GM21786 (cell line): ENCODE results near the gene IFFO2.
A peak's percentile ranks its signal among the peaks of the same experiment; 100 is the strongest.

Experiments
- ATAC-seq: cut with Tn5 transposase; IDR thresholded peaks from one replicate; pipeline ENCODE4 v1.9.1; 2021; ENCODE audit not compliant: unreplicated experiment

IFFO2 gene

DNA sequence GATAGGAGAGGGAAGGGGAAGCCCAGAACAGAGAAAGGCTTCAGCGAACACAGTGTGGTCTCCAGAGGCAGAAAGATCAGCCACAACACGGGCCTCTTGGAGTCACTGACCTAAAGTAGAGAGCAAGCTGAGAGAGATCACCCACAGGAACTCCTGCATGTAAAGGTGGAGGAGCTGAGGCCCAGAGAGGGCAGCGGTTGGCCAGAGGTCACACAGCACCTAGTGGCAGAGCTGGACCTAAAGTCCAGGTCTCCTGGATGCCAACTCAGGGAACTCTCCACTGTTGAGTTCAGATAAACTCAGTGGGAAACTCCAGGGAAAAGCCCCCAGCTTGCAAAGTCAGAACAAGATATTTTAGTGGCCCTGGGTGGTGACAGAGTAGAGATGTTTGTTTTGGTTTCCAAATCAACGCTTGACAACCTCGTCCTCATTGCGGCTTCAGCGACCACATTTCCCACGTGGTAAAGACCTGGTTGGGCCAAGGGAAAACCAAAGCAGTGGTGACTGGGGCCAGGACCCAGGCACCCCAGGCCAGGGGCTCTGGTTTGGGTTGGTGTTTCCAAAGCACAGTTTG, 4.6 kb downstream of the IFFO2 start:
- peak; percentile 39 for ATAC-seq

DNA sequence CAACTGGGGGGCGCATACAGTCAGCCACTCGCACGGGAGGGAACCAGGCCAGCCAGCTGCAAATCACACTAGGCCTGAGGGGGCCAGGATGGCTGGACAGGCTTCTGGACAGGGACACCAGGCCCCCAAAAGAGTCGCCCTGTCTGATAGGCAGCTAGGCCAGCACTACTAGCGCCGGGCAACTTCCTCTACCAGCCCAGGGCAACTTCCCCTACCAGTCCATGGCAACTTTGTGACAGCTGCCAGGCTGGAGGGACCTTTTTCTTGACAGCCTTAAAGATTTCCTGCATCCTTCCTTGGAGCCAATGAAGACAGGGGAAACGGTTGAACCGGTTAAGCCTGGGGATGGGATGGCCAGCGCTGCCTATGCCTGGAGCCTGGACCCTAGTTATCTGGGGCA, 5.1 kb downstream of the IFFO2 start:
- ATAC-seq: peak; percentile 7

DNA sequence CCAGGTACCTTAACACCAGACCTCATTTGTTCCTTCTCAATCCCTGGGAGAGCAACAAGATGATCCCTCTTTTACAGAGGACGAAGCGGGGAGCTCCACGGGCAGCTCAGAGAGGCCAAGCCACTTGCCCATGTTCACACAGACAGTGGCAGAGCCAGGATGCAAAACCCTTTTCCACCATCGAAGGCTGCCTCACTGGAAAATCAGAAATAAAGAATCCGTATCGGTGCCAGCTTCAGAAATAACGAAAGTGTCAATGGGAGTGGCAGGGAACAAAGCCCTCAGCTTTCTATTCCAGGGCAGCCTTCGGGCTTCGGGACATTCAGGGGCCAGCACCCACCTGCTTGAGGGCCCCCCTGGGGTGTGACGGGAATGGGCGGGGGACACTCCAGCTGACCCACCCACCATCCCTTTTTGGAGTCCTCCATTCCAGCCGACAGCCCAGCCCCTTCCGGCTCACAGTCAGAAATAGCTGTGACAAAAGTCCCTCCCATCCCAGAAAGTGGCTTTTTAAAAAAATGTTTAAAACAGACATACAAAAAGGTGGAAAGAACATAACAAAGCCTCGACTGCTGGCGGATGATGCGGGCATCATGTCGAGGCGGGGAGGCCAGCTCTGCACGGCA, 6.0 kb downstream of the IFFO2 start:
- no peak for ATAC-seq

DNA sequence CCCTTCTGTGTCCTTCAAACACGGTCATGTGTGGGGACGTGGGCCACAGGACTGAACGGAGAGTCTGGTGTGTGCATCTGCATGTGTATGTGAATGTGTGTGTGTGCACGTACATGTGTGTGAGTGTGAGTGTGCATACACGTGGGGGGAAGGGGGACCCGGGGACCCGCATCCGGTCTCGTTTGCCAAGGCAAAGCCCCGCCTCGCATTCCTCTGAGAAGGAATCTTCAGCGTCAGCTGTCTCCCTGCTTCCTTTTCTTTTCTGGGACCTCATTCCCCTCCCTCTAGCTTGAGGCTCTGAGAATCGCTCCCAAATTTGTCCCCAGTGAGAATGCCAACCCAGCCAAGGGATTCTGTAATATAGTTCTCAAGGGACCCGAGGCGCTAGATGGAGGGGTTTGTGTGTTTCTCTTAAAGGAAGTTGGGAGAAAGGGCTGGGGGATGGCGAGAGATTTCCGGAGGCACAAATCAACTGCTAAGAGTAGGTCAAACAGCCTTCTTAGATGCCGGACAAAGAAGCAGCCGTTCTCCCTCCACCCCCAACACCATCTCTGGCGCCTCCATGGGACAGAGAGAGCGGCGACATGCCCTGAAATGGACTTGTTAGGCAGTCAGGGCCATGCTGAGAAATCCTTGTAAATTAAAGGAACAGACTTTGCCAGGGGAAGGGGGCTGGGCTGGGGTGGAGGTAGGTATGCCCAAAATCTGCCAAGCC, 6.6 kb downstream of the IFFO2 start:
- no peak for ATAC-seq

DNA sequence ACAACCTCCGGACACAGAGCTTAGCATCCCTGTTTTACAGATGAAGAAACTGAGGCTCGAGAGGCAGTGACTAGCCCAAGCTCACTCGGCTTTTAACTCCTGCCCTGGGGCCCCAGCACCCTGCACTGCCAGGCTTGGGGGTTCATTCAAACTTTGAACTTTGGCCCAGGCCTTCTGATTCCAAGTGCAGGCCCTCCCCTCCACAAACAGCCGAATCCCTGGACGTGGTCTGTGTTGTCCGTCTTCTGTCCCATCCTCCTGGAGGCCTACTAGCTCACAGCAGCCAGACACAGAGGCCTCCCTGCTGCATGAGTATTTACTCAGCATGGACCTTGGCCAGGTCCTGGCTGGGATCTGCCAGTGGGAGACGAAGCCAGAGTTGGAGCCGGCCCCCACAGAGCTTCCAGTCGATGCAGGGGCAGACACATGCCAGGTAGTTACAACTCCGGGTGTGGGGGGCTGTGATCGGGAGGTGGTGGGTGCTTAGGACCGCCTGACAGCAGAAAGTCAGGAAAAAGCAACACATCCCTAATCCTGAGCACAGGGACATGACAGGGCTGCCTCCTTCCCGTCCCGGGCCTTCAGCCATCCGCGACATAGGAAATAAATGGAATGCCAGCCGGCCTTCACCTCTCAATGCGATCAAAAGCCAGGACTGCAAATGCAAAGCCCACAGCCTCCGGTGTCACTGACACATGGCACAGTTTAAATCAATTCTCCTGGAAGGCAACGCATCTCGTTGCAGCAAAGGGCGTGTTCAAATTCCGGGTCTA, 7.4 kb downstream of the IFFO2 start:
- no peak for ATAC-seq

DNA sequence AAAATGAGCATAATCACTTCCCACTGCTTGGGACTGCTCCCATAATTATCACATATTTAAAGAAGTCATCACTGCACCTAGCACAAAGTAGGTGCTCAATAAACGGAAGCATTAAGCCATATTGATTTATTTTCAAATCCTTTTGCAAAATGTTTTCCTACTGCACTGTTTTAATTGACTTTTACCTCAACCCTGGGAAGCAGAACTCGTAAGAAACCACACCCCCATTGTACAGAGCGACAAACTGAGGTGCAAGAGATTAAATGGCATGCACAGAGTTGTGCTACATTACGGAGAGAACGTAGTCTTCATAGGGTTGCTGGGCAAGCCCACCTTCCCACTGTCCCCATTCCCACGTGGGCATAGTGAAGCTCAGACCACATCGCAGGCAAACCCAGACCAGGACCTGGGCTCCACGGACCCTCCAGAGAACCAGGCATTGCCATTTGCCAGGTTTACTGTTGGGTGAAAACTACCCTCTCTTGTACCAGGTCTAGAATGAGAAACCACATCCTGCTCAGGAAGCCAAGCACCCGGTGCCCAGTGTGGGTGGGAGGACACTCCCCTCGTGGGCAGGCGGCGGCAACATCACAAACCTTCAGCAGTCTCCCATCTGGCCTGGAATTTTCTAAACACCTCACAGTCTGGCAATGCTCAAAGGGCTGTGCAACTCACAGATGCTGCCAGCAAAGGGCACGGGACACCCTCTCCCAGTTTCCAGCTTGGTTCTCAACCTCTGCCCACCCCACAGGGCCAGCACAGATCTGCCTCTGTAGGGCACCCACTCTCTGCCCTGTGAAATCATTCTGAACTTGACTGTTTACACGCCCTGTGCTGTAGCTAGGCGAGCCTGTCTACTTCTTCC, 8.2 kb downstream of the IFFO2 start:
- ATAC-seq: no peak

DNA sequence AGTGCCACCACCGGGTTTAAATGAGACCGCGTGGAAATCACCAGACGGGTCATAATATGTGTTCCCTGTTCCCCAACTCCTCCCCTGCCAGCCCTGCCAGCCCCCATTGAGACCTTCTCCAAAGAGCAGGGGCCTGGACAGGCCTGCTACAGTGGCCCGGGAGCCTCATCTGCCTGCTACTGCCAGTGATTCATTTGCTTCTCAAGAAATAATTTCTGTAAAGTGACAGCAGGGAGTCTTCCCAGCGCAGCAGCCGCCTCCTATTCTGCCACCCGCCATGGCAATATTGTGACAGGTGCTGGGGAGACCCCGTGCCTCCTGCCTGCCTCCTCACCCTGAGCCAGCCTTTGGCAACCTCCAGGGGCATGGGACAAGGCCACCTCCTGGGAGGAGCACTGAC, 8.9 kb downstream of the IFFO2 start:
- no peak for ATAC-seq

DNA sequence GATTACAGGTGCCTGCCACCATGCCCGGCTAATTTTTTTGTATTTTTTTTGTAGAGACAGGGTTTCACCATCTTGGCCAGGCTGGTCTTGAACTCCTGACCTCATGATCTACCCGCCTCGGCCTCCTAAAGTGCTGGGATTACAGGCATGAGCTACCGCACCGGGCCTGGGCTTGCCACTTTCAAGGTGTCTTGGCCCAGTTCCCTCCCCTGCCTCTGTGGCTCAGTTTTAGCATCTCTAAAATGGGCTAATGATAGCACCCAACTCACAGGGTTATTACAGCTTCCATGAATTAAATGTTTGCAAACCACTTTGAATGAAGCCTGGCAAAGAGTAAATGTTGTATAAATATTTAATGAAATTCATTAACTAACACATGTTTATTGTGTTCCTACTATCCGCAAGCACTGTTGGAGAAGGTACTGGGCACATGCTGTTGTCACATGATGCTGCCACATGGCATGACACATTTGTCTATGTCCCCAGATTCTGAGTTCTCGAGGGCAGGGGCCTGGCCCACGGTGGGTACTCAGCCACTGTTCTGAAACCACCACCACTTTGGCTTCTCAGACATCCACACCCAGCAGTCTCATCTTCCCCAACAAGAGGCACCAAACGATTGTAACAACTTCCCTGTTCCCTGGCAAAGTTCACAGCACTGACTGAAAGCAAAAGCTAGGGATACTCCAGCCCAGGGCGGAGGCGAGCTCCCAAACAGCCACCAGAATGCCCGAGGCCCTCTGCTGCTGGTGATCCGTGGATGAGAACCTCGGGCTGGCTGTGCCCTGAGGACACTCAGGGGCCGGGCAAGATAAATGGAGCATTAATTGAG, 9.7 kb downstream of the IFFO2 start:
- no peak for ATAC-seq

DNA sequence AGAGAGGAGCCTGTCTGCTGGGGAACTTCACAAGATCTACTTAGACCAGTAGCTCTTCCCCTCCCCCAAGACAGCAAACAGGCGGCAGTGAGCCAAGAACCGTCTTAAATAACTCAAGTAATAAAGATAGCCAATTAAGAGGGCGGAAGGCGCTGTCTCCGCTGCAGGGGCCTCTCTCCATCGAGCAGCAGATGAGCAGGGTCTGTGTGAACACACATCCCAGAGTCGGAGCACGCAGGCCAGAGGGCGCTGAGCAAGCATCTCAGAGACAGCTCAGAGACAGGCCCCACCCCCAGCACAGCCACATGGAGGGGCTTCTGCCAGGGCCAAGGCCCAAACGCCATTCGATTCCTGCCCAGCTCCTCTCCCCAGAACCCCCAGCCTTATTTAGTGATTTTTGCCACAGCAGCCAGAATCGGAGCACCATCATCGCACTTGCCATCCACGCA, 11.1 kb downstream of the IFFO2 start:
- ATAC-seq: no peak

DNA sequence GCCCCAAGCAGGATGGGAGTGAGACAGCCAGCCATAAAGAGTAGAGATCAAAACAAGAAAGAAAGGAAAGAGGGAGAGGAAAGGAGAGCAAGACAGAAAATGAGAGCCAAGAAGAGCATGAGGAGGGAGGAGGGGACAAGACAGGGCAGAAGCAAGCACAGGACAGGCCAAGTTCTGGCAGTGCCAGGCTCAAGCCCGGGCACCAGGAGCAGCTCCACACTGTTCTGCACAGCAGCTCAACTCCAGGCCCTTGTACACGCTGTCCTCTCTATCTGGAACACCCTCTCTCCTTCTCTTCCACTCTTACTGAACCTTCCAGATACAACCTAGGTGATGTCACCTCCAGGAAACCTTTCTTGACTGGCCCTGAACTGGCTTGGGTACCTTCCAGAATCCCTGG, 11.7 kb downstream of the IFFO2 start:
- ATAC-seq: no peak

DNA sequence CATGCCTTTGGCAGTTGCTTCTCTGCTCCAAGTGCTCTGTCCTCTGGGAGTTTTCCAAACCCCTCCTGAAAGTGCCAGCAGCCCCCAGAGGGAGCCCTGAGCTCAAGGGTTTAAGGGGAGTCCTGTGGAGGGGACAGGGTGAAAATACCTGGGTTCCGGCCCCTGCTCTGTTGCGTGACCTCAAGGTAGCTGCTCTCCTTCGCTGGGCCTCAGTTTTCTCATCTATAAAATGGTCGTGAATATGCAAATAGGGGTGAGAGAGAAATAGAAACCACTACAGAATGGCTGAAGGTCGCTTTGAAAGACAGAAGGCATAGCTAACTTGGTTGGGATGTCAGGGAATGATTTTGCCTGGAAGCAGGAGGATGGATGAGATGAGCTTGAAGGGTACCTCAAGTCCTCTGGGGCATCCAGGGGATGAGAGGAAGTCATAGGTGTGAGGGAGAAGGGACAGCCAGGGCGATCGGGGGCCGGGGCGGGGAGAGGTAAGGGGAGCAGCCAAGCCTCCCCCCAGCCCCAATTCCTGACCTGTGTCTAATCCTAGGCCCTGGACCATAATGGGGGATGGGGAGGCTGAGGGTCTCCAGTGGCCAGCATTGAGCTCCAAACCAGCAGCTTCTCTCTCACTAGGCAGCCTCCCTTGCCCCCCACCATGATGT, 12.4 kb downstream of the IFFO2 start:
- no peak for ATAC-seq

DNA sequence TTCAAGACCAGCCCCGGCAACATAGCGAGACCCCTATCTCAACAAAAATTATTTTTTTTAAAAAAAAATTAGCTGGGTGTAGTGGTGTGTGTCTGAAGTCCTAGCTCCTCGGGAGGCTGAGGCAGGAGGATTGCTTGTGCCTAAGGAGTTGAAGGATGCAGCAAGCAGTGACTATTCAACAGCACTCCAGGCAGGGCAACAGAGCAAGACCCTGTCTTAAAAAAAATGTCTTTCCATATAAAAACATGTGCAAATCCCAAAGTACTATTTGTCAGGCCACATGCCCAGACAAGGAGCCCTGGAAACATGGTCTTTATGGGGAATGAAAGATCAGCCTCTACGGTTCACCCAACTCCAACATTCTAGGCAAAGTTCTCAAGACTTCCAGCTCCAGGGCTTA, 13.3 kb downstream of the IFFO2 start:
- no peak for ATAC-seq

DNA sequence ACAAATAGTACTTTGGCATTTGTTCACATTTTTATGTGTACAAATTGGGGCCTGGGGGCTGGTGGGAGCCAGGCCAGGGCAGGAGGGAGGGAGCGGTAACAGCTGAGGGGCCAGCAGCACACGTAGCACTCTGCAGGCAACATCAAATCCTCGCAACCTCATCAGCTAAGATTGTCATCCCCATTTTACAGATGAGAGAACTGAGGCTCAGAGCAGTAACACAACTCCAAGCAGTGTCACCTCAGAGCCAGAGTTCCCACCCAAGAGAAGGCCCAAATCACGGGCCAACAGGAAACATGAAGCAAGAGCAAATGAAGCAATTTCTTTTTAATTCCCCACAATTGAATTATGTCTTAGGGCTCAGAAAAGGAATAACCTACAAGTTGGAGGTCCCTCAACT, 14.1 kb downstream of the IFFO2 start:
- no peak for ATAC-seq

DNA sequence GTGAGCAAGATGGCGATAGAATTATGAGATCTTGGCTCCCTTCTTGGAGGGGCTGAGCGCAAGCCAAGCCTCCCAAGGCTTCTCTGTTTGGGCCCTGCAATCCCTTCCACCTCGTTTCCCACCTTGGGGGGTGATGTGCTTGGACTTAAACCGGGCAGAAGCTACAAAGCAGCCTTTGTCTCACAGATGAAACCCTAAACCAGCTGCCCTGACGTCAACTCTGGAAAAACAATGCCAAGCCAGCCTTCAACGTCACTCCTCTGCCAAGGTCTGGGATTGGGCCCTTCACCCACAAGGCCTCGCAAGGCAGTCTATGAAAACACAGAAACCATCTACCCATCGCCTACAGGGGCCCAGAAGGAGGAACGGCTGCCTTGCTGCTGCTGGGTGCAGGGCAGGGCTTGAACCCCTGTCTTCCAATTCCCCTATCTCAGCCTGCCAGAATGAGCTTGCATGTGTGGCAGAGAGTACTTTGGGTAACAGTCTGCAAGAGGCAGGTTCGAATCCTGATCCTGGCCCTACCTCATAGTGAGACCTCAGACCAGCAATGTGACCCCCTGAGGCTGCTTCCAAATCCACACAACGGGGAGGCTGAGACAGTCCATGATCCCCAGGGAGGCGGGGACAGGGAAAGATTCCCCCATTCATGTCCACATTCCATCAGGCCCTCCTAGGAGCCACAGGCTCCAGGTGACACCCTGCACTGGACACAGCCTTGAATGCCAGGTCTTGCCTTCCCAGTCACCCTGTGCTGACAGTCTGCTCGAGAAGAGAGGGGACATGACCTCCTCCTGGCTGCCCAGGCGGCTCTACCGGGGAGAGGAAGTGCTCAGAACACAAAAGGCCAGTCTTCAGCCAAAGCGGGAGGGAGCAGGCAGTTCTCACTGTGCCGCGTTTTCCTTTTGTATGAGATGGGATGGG, 15.0 kb downstream of the IFFO2 start:
- no peak for ATAC-seq

DNA sequence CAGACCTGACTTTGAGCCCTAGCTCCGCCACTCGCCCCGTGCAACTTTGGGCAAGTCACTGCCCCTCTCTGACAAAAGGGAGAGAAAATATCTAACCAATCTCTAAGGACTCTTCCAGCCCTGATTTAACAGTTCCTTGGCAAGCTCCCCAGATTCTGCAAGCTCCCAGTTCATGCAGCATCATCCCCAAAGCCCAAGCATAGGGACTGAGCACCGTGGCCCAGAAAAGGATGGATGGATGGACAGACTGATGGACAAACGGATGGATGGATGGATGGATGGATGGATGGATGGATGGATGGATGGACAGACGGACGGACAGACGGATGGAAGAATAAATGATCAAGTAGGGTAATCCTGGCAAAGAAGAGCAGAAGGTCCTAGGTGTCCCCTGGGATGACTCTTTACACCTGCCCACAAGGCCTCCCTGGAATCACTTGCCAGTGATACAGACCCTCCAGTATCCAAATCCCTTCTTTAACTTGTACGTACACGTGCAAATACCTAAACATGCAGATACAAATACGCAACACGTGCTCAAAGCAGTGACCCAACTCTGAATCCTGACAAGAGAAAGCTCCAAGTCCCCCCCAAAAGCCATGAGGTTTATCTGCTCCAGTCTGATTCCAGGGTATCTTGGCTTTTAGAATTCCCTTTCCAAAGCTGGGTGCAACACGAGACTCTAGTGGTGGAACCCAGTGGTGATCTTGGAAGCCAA, 16.0 kb downstream of the IFFO2 start:
- ATAC-seq: no peak

DNA sequence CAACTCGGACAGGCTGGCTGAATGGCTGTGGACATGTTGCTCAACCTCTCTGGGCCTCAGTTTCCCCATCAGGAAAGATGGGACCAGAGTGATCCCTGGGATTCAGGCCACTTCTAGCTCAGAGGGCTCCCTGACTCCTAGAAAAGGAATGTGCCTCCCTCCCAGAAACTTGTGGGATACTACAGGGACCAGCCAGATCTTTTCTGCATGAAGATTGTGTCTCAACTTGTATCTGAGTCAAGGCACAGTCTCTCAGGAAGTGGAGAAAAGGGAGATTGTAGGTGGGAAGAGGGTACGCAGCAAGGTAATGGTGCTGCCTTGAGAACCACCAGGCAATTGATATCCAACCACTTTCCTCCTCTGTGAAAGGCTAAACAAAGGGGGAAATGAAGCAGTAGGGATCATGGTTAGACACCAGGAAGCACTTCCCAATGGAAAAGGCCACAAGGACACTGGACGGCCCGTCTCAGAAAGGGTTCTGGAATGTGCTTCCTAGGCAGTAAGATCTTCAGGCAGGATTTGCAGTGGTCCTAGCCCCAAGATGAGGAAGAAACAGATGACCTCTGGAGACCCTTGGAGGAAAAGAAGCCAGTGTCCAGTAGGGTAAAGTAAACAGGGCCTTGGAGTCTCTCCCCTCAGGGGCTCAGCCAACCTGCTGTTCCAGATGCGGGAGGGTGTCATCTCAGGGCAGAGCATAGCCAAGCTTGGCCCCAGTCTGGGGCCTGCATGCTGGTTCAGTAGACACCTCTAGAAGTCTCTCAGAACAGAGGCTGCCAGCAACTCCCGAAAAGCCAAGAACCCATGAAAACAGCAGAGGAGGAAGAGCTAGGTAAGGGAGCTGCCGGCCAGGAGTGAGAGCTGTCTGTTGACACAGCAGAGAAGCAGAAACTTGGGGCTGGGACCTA, 16.8 kb downstream of the IFFO2 start:
- no peak for ATAC-seq

DNA sequence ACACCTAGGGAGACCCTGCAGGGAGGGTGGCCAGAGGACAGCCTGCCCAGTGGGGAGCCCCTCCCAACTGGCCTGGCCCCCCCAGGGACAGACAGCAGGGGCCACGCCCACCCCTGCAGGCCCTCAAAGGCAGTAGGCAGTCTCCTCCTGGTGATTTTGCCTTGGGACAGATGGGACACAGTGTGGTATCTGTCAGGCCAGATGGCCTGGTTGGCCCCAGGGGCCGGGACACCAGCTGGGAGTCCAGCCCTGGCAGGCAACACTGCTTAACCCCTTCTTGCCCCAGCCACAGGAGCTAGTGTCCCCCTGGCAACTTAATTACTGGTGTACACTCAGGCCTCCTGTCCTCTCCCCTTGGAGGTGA, 17.8 kb downstream of the IFFO2 start:
- no peak for ATAC-seq
